ENCODE results near the gene UCN2. TPM values are rescaled to one million over a fixed set of nuclear protein-coding genes. Genes with fewer than 3 reads are reported as not detected.

The UCN2 gene
- total RNA-seq, 1 experiment from 2014 or later: 0.49 TPM

GRCh38 chr3:48597408-48597800, 33.8 kb upstream of the UCN2 start:
- Histone ChIP-seq H3K9me3 (ENCODE audit: low read depth, low read length, poor library complexity, severe bottlenecking) (no peaks in the 10 kb centered on the region), H3K36me3 (ENCODE audit: insufficient read depth, low read length, poor library complexity, severe bottlenecking) (peaks cover 4% of the 10 kb centered on the region), H3K27ac (ENCODE audit: low read depth, low read length, poor library complexity, severe bottlenecking) (no peak overlapping the region), H3K4me3 (ENCODE audit: low read depth, low read length, poor library complexity, severe bottlenecking) (no peak overlapping the region), H3K4me1 (ENCODE audit: insufficient read depth, low read length, poor library complexity, severe bottlenecking) (peaks cover 24% of the 10 kb centered on the region), H3K27me3 (replicated peaks; ENCODE audit: insufficient read depth, low read depth, low read length, poor library complexity) (no peaks in the 10 kb centered on the region)
- intact Hi-C loops (cut with micrococcal nuclease; ENCODE audit: unreplicated experiment): no loop called here
- no TSS peak for BruUV-seq (replicated peaks)
- ChIA-PET CTCF (no interaction called here), POLR2A (ENCODE audit: low non-redundant PET) (no interaction called here)
- no peak for DNase-seq (ENCODE audit: low spot score)
- TF ChIP-seq EZH2 (IDR thresholded peaks at IDR 0.05; ENCODE audit: borderline replicate concordance, low read depth, low read length, poor library complexity, severe bottlenecking): no peak

GRCh38 chr3:48596676-48597407, 33.3 kb upstream of the UCN2 start:
- intact Hi-C loops (cut with micrococcal nuclease; ENCODE audit: unreplicated experiment): no loop called here
- peaks cover 24% of the 10 kb centered on the region for H3K4me1 ChIP-seq (ENCODE audit: insufficient read depth, low read length, poor library complexity, severe bottlenecking)

GRCh38 chr3:48596157-48596556, 32.6 kb upstream of the UCN2 start:
- CTCF ChIA-PET: no interaction called here
- Histone ChIP-seq H3K4me1 (ENCODE audit: insufficient read depth, low read length, poor library complexity, severe bottlenecking) (peaks cover 24% of the 10 kb centered on the region), H3K9me3 (ENCODE audit: low read depth, low read length, poor library complexity, severe bottlenecking) (no peaks in the 10 kb centered on the region), H3K27ac (ENCODE audit: low read depth, low read length, poor library complexity, severe bottlenecking) (no peak overlapping the region), H3K27me3 (replicated peaks; ENCODE audit: insufficient read depth, low read depth, low read length, poor library complexity) (no peaks in the 10 kb centered on the region), H3K4me3 (ENCODE audit: low read depth, low read length, poor library complexity, severe bottlenecking) (no peak overlapping the region), H3K36me3 (ENCODE audit: insufficient read depth, low read length, poor library complexity, severe bottlenecking) (peaks cover 4% of the 10 kb centered on the region)
- TF ChIP-seq EZH2 (IDR thresholded peaks at IDR 0.05; ENCODE audit: borderline replicate concordance, low read depth, low read length, poor library complexity, severe bottlenecking) (no peak), CTCF (conservative IDR thresholded peaks at IDR 0.05; ENCODE audit: low read depth, low read length) (no peak)
- intact Hi-C loops (cut with micrococcal nuclease; ENCODE audit: unreplicated experiment): no loop called here
- POLR2A ChIA-PET (ENCODE audit: low non-redundant PET): no interaction called here
- no peak for DNase-seq (ENCODE audit: low spot score)
- no TSS peak for BruUV-seq (replicated peaks)

More at GRCh38 chr3:48596676-48597407, 33.3 kb upstream of the UCN2 start:
- DNase-seq (ENCODE audit: low spot score): no peak
- POLR2A ChIA-PET (ENCODE audit: low non-redundant PET): no interaction called here
- TF ChIP-seq EZH2 (IDR thresholded peaks at IDR 0.05; ENCODE audit: borderline replicate concordance, low read depth, low read length, poor library complexity, severe bottlenecking) (no peak), CTCF (conservative IDR thresholded peaks at IDR 0.05; ENCODE audit: low read depth, low read length) (no peak)
- no peak overlapping the region for H3K4me3 ChIP-seq (ENCODE audit: low read depth, low read length, poor library complexity, severe bottlenecking)
- H3K27me3 ChIP-seq (replicated peaks; ENCODE audit: insufficient read depth, low read depth, low read length, poor library complexity): no peaks in the 10 kb centered on the region
- H3K27ac ChIP-seq (ENCODE audit: low read depth, low read length, poor library complexity, severe bottlenecking): no peak overlapping the region
- peaks cover 4% of the 10 kb centered on the region for H3K36me3 ChIP-seq (ENCODE audit: insufficient read depth, low read length, poor library complexity, severe bottlenecking)
- H3K9me3 ChIP-seq (ENCODE audit: low read depth, low read length, poor library complexity, severe bottlenecking): no peaks in the 10 kb centered on the region
- CTCF ChIA-PET: no interaction called here
- no TSS peak for BruUV-seq (replicated peaks)
